HG03457 (cell line): Measurements from ENCODE around the gene ECPAS.
"Not testable (repeated sequence)": the region's sequence is repeated elsewhere in the genome, so short reads cannot be mapped to it uniquely, and the experiment has no call there.

ENCODE experiments used
- ATAC-seq: cut with Tn5 transposase; IDR thresholded peaks from one replicate; pipeline ENCODE4 v1.9.1; 2021; ENCODE audit warnings: moderate number of reproducible peaks; ENCODE audit not compliant: unreplicated experiment

ECPAS gene

DNA sequence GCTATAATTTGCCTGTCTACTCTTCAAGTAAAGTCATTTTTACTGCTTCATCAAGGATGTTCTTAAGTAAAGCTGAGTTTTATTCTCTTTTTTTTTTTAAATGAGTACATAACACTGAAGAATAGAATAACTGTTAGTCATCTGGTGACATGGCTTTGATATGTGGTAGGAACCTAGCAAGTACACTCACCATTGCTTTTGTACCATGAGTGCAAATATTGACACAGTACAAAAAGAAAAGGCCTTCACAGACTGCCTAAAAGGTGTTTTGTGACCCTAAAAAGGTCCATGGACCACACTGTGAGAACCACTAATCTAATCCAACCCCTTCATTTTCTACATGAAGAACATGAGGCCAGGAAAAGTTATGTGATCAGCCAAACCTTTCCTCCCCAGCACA, 55.0 kb downstream of the ECPAS start:
- ATAC-seq = no peak

DNA sequence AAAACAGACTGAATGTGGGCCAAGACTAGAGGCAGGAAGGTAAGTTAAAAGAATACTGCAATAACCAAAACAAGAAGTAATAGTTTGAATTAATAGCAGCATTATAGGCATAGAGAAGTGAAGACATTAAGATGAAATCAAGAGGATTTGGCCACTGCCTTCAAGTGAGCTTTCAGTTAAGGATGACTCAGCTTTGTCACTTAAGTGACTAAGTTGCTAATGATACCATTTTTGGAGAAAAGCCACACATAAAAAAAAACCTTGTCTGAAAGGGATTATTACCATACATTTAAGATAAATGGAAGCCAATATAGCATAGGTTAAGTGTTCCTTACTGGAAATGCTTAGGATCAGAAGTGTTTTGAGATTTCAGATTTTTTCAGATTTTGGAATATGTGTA, 57.0 kb downstream of the ECPAS start:
- ATAC-seq = no peak

DNA sequence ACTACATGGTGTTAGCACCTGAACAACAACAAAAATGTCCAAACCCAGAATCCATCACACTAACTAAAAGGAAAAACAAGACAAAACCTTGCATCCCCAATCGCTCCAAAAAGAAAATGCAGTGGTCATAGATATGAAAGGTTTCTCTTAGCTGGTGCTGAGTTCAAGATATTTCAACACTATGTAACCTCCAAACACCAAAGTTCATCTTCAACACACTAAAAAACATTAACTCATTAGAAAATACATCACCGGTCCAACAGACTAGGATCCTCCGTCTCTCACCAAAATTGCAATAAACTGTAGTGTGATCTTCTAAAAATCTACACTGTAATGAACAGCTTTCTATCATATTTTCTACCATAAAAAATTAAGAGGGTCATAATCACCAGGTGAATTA, 60.8 kb downstream of the ECPAS start:
- no peak for ATAC-seq

DNA sequence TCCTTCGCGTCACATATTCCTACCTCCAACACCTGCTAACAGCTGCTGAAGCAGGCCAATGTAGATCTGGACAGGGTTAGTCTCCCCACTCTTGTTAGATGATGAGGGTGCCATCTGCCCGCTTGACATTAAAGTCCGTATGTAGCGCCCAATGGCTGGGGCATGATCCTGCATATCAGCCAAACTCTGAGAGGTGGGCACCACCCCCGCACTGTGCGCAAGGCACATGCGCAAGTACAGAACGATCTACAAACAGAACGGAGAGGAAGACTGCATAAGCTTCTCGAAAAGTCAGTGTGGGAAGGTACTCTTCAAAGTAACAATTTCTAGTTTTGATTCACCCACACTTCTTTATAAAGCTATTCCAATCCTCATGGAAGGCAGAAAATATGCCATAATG, 69.8 kb downstream of the ECPAS start:
- ATAC-seq = no peak

GRCh38 chr9:111413996-111414395, 70.2 kb downstream of the ECPAS start:
- ATAC-seq = no peak

DNA sequence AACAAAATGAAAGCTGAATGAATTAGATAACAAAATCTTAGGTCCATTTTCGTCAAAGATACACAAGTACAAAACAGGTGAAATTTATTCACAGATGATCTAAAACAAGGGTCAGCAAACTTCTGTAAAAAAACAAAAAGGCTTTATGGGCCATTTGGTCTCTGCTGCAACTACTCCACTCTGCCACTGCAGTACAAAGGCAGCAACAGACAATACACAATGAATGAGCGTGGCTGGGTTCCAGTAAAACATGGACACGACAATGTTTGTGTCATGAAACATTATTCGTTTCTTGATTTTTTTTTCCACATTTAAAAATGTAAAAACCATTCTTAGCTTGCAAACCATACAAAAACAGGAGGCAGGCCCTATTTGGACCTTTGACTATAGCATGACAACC, 71.9 kb downstream of the ECPAS start:
- ATAC-seq = no peak

DNA sequence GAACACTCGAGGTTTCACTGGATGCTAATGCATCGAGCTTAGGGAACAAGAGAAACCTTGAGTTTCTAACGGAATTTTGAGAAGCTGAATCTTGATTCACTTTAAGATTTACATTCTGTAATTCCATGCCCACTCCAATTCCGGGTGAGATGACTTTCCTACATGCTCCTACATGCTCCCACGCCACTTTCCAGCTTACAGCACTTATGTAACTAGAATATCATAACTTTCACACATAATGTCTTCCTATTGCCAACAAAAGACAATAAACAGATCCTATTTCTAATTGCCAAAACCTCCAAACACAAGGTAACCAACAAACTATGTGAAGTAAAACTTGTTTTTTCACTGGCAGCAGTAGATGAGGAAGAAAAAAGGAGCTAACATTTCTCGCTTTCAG, 72.9 kb downstream of the ECPAS start:
- no peak for ATAC-seq

DNA sequence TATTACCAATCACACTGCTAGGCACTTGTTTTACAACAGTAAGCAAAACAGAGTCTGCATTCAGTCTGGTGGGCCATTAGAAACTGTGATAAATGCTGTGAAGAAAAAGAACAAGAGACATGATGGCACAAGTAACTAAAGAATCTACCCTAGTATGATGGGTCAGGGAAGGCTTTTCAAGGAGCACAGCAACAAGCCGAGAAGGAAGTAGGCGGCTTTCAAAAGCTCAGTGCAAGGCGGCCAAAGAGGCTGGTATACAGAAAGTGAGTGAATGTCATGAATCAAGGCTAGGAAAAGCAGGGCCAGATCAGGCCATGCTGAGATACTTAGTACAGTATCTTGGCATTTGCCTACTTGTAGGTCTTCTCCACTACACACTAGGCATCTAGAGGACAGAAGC, 76.4 kb downstream of the ECPAS start:
- ATAC-seq = no peak

GRCh38 chr9:111405701-111406100, 78.5 kb downstream of the ECPAS start:
- no peak for ATAC-seq

- not testable (repeated sequence) for ATAC-seq
Observed at GRCh38 chr9:111401486-111401885, 82.7 kb downstream of the ECPAS start.

GRCh38 chr9:111400564-111400898, 83.7 kb downstream of the ECPAS start:
- no peak for ATAC-seq

DNA sequence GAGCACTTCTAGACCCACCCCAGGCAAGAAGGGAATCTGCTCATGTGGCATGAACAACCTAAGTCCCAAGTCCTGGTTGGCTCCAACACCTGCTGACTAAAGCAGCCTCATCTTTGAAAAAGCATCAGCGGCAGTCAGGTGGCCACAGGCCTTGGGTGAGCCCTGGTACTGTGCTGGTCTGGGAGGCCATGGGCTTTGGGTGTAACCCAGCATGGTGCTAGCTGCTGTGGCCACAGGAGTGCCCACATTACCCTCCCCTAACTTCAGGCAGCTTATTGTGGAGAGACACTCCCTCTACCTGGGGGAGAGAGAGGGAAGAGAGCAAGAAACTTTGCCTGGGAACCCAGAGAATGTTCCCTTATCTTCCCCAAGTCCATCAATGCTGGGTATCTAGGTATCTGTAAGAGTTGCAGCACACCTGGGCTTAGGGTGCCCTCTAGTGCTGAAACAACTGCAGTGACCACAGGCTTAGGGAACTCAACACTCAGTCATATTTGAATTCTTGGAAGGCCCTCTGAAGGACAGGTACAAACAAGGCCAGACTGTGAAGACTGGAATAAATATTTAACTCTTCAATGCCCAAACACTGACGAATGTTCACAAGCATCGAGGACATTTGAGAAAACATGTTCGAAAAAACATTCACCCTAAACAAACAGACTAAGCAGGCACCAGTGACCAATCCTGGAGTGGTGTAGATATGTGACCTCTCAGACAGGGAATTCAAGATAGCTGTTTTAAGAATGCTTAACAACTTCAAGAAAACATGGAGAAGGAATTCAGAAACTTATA, 84.2 kb downstream of the ECPAS start:
- ATAC-seq = no peak

DNA sequence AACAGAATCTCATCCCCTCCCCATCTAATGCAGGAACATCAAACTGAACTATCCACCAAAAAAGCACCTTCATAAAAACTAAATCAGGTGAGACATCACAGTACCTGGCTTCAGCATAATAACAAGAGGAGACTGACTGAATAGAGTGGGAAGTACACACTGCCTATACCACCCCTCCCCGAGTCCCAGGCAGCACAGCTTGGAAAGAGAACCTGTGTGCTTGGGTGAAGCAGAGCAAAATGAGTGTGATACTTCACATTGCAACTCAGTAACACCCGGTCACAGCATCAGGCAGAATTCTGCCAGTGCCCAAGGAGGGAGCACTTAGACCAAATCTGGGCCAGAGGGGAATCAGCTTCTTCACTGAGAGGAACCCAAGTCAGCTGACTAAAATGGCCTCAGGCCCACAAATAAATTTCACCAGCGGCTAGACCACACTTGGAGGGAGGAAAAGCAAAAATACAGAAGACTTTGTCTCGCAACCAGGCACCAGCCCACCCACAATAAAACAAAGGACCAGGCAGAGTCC, 84.9 kb downstream of the ECPAS start:
- no peak for ATAC-seq

- ATAC-seq = no peak
Observed at GRCh38 chr9:111393971-111394370, 90.2 kb downstream of the ECPAS start.

DNA sequence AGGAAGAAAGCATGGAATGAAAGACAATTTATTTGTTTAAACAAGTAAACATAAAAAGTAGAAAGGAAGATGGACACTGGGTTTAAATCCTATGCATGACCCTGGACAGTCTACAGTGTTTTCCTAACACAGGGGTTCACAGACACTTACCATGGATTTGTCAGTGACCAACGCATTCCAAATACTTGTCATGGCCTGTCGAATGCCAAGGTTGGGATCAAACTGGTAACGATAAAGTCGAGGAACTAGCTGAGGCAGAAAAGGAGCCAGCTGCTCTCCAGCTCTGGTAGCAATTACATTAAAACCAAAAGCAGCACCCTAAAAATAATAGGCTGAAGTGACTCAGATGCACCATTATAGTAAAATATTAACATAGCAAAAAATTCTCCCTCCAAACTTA, 94.8 kb downstream of the ECPAS start:
- ATAC-seq = no peak

- ATAC-seq = peak; percentile 59
Observed at GRCh38 chr9:111386386-111386785, 97.8 kb downstream of the ECPAS start.

DNA sequence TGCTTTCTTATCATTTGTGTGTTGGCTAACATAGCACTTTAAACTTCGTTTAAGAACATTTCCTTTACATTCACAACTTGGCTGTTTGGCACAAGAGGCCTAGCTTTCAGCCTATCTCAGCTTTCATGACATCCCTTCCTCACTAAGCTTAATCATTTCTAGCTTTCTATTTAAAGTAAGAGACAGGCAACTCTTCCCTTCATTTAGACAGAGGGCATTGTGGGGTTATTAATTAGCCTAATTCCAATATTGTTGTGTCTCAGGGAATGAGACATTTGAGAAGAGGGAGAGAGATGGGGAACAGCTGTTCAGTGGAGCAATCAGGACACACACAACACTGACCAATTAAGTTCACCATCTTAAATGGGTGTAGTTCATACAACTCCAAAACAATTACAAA, 103.2 kb downstream of the ECPAS start:
- ATAC-seq = no peak

- ATAC-seq = no peak
Observed at GRCh38 chr9:111375817-111376564, 108.2 kb downstream of the ECPAS start.

DNA sequence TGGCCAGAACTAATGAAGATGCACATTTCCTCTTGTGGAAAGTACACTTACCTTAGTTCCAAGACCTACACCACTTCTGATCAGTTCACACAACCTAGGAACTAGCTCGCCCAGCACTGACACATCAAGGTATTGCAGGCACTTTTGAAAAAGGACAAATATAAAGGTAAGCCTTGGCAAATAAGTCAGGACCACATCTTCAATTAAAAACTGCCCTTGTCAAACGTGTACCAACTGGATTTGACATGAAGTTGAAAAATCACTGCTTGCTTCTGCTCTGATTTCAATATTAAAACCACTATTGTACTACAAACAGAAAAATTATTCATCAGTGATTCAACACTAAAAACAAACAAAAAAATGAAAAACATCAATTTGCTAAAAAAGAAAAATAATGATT, 109.1 kb downstream of the ECPAS start:
- no peak for ATAC-seq

DNA sequence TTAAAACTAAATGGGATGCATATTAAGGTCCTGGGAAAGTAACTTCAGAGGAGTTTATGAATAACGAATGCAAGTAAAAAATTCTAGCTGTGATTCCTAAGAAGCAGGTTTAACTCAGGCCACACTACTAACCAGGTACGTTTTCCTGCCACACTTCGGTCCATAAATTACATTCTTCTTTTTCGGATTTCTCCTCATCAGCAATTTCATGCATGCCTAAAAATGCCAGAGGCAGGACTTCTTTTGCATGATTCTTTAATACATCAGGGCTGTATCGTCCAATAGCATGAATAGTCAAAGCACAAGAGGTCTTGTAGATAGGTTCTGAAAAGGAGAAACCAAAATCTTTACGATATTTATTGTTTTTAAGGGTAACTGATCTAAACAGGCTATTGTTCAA, 111.9 kb downstream of the ECPAS start:
- no peak for ATAC-seq

DNA sequence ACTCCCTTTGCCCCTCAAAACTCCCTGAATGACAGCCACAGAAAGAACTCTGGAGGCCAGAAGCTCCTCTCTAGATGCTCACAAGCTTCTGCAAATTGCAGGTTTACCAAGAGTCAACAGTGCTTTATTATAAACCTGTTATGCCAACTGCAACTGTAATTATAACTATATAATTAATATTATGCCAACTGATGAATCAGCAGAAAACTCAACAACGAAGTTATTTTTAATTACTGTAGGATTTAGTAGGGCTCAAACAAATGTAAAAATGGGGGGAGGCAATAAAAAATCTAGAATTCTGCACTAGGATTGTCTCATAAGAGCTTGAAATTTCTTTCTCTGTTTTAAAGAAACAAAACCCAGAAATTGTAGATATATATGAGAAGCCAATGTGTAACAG, 117.2 kb downstream of the ECPAS start:
- ATAC-seq = no peak

GRCh38 chr9:111362526-111362925, 121.7 kb downstream of the ECPAS start:
- ATAC-seq = no peak
